Measurements from ENCODE around the gene PTPRJ. TPM values are rescaled to one million over a fixed set of nuclear protein-coding genes. Genes with fewer than 3 reads are reported as not detected.

Gene PTPRJ
- total RNA-seq, 1 experiment from 2014 or later = 18.0 TPM

- no peak for DNase-seq (ENCODE audit: extremely low read depth, low read depth)
Observed at GRCh38 chr11:48034926-48035871, 54.8 kb downstream of the PTPRJ start.

GRCh38 chr11:48036011-48036410, 55.7 kb downstream of the PTPRJ start:
- no peak for DNase-seq (ENCODE audit: extremely low read depth, low read depth)

- no peak for DNase-seq (ENCODE audit: extremely low read depth, low read depth)
Observed at GRCh38 chr11:48036466-48036865, 56.1 kb downstream of the PTPRJ start.

GRCh38 chr11:48037709-48038468, 57.5 kb downstream of the PTPRJ start:
- no peak for DNase-seq (ENCODE audit: extremely low read depth, low read depth)

GRCh38 chr11:48040830-48041444, 60.6 kb downstream of the PTPRJ start:
- no peak for DNase-seq (ENCODE audit: extremely low read depth, low read depth)

GRCh38 chr11:48041877-48042695, 61.7 kb downstream of the PTPRJ start:
- DNase-seq (ENCODE audit: extremely low read depth, low read depth) = no peak

- no peak for DNase-seq (ENCODE audit: extremely low read depth, low read depth)
Observed at GRCh38 chr11:48043111-48043990, 63.0 kb downstream of the PTPRJ start.

GRCh38 chr11:48043991-48044512, 63.7 kb downstream of the PTPRJ start:
- no peak for DNase-seq (ENCODE audit: extremely low read depth, low read depth)

GRCh38 chr11:48044577-48044976, 64.2 kb downstream of the PTPRJ start:
- no peak for DNase-seq (ENCODE audit: extremely low read depth, low read depth)

- no peak for DNase-seq (ENCODE audit: extremely low read depth, low read depth)
Observed at GRCh38 chr11:48045536-48045935, 65.2 kb downstream of the PTPRJ start.

GRCh38 chr11:48047616-48048015, 67.3 kb downstream of the PTPRJ start:
- DNase-seq (ENCODE audit: extremely low read depth, low read depth) = no peak

GRCh38 chr11:48049036-48049435, 68.7 kb downstream of the PTPRJ start:
- DNase-seq (ENCODE audit: extremely low read depth, low read depth) = no peak

GRCh38 chr11:48050304-48050703, 69.9 kb downstream of the PTPRJ start:
- no peak for DNase-seq (ENCODE audit: extremely low read depth, low read depth)

GRCh38 chr11:48051217-48051830, 71.0 kb downstream of the PTPRJ start:
- no peak for DNase-seq (ENCODE audit: extremely low read depth, low read depth)

GRCh38 chr11:48052183-48053044, 72.1 kb downstream of the PTPRJ start:
- no peak for DNase-seq (ENCODE audit: extremely low read depth, low read depth)

GRCh38 chr11:48054994-48055291, 74.6 kb downstream of the PTPRJ start:
- no peak for DNase-seq (ENCODE audit: extremely low read depth, low read depth)

- DNase-seq (ENCODE audit: extremely low read depth, low read depth) = no peak
Observed at GRCh38 chr11:48055292-48056132, 75.2 kb downstream of the PTPRJ start.
